ENCODE data around the gene PDCD4.

PDCD4 gene

DNA sequence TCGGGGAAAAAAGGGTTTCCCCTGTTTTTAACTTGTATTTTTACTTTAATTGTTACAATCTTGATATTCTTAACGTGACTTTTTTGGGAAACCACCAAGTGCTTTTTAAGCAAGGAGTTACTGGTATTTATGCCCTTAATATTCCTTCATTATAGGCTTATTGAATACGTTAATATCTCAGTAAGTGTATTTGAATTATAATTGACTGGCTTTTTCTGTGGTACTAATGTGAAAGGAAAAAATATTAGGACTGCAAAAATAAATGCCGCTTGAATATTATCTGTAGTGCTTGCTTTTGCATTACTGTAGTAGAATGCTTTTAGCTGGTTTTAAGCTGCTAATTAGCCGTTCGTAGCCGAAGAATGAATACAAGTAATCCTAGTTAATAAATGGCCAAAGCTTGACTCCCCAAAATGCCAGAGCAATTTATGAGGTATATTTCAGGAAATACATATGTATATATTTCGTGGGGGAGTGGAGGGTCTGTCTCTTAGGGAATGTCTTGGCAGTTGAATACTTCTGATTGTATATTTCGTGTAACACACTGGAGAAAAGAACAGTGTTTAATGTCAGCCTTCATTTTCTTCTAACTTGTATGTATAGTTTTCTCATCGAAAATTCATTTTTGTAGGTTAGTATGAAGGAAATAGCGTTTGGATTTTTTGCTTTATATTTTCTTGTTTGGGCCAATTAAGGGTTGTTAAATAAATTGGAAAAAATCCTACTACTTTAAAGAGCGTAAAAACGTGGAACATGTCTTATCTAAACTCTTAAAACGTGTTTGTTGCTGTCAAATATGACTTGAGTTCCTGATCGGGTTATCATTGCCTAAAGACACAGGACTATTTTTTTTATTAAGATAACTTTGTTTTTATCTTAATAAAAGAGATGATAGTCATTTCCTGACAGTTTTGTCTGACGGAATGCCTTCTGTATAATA, 1.5 kb downstream of the PDCD4 start:
- Mint-ChIP-seq H3K27me3 (peaks cover 2% of the 10 kb centered on the region), H3K36me3 (ENCODE audit: low read depth) (peaks cover 14% of the 10 kb centered on the region), H3K4me1 (peaks cover 67% of the 10 kb centered on the region), H3K9me3 (no peaks in the 10 kb centered on the region), H3K4me3 (peak overlapping the region; percentile 86), H3K27ac (peak overlapping the region; percentile 92)
- ATAC-seq (no peak), DNase-seq (no peak)

DNA sequence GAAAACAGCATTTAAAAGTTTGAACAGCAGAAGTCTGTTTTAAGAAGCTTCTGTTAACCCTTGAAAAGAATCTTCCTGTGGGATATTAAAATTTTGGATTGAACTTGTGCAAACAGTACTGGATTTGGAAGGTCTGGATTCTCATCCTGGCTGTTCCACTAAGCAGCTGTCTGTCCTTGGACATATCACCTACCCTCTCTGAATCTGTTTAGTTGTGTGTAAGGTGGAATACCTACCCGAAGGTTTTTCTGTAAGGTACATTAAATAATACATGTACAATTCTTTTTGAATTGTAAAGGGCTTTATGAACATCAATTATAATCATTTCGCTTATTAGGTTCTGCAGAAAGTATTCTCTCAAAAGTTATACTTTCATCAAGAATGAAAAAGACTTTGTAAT, 2.2 kb downstream of the PDCD4 start:
- H3K27me3 Mint-ChIP-seq, result peaks cover 2% of the 10 kb centered on the region
- peaks cover 67% of the 10 kb centered on the region for H3K4me1 Mint-ChIP-seq
- no peaks in the 10 kb centered on the region for H3K9me3 Mint-ChIP-seq
- ATAC-seq, result no peak
- H3K36me3 Mint-ChIP-seq (ENCODE audit: low read depth), result peaks cover 16% of the 10 kb centered on the region
- peak overlapping the region; percentile 92 for H3K27ac Mint-ChIP-seq
- peak overlapping the region; percentile 86 for H3K4me3 Mint-ChIP-seq
- DNase-seq, result no peak

DNA sequence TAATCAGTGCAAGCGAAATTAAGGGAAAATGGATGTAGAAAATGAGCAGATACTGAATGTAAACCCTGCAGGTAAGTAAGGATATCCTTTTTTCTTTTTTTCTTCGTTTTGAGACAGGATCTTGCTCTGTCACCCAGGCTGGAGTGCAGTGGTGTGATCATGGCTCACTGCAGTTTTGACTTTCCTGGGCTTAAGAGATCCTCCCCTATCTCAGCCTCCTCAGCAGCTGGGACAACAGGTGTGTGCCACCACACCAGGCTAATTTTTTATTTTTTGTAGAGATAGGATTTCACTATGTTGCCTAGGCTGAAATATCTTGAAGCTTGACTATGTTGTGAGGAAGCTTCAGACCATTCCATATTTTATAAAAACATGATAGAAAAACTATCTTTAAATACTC, 4.3 kb downstream of the PDCD4 start:
- Mint-ChIP-seq H3K27ac (peak overlapping the region; percentile 52), H3K4me1 (peaks cover 67% of the 10 kb centered on the region), H3K9me3 (no peaks in the 10 kb centered on the region), H3K36me3 (ENCODE audit: low read depth) (peaks cover 19% of the 10 kb centered on the region), H3K4me3 (peak overlapping the region; percentile 34), H3K27me3 (peaks cover 2% of the 10 kb centered on the region)
- DNase-seq, result no peak
- ATAC-seq, result no peak

DNA sequence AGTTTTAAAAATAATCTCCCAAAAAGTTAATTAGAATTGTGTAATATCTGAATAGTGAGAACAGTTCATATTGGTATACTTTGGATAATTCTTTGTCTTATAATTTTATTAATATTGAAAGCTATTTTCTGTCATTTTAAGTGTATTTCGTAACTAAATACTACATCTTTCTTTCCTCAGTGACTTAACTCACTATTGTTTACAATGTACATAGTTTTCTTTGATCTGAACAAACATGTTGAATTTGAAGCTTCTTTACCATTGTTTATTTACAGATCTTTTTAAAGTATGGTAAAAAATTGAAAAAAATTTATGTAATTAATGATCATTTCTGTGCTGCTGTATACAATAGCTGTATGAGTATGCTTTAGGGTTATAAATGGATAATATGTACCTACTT, 5.1 kb downstream of the PDCD4 start:
- Mint-ChIP-seq H3K27me3 (no peaks in the 10 kb centered on the region), H3K9me3 (no peaks in the 10 kb centered on the region), H3K4me1 (peaks cover 68% of the 10 kb centered on the region), H3K27ac (no peak overlapping the region), H3K36me3 (ENCODE audit: low read depth) (peaks cover 24% of the 10 kb centered on the region), H3K4me3 (no peak overlapping the region)
- ATAC-seq, result no peak
- no peak for DNase-seq

DNA sequence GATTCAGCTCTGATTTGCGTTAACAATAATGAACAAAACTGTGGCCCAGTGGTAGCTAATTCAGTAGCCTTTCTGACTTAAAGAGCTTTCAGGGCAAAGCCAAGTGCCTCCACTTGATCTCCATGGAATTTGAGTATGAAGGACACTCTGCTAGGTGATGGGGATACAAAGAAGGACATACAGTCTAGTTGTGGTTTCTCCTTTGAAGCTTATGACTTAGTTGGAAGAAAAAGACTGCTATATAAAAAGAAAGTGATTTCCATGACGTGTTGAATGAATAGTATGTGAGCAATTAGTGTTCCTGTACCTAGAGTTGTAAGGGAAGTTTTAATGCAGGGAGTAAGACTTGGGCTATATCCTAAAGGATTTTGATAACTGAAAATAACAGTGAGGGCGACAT, 8.3 kb downstream of the PDCD4 start:
- DNase-seq, result no peak
- Mint-ChIP-seq H3K27me3 (no peaks in the 10 kb centered on the region), H3K27ac (peak overlapping the region; percentile 52), H3K4me3 (no peak overlapping the region), H3K4me1 (peaks cover 83% of the 10 kb centered on the region), H3K36me3 (ENCODE audit: low read depth) (peaks cover 38% of the 10 kb centered on the region), H3K9me3 (no peaks in the 10 kb centered on the region)
- ATAC-seq, result peak; percentile 24

DNA sequence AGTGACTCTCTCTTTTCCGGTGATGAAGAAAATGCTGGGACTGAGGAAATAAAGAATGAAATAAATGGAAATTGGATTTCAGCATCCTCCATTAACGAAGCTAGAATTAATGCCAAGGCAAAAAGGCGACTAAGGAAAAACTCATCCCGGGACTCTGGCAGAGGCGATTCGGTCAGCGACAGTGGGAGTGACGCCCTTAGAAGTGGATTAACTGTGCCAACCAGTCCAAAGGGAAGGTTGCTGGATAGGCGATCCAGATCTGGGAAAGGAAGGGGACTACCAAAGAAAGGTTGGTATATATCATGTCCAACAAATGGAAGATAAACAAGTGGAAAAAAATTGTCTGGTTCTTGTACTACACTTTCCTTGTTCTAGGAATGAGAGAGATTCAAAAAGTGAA, 9.5 kb downstream of the PDCD4 start:
- ATAC-seq (no peak), DNase-seq (no peak)
- peaks cover 38% of the 10 kb centered on the region for H3K36me3 Mint-ChIP-seq (ENCODE audit: low read depth)
- peaks cover 83% of the 10 kb centered on the region for H3K4me1 Mint-ChIP-seq
- H3K27me3 Mint-ChIP-seq, result no peaks in the 10 kb centered on the region
- H3K4me3 Mint-ChIP-seq, result no peak overlapping the region
- H3K9me3 Mint-ChIP-seq, result no peaks in the 10 kb centered on the region
- H3K27ac Mint-ChIP-seq, result peak overlapping the region; percentile 64

DNA sequence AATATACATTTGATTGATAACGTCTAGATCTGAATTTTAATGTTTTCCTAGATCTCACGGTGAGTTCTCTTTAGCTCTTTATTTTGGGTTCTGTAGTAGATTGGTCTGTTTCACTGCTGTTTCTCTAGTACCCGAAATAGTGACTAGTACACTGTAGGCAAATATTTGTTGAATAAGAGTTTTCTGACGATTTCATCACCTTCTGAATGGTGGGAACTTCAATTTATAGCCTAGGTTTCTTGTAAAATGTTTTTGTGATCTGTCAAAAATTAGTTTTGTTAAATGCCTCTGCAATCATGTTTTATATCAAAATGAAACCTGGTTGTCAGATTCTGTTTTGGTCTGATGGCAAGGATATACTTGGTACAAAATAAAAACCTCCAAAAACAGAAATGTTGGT, 10.2 kb downstream of the PDCD4 start:
- no peaks in the 10 kb centered on the region for H3K27me3 Mint-ChIP-seq
- peak overlapping the region; percentile 9 for H3K27ac Mint-ChIP-seq
- ATAC-seq (no peak), DNase-seq (no peak)
- peaks cover 83% of the 10 kb centered on the region for H3K4me1 Mint-ChIP-seq
- no peaks in the 10 kb centered on the region for H3K9me3 Mint-ChIP-seq
- H3K4me3 Mint-ChIP-seq, result peak overlapping the region; percentile 12
- H3K36me3 Mint-ChIP-seq (ENCODE audit: low read depth), result peaks cover 40% of the 10 kb centered on the region

DNA sequence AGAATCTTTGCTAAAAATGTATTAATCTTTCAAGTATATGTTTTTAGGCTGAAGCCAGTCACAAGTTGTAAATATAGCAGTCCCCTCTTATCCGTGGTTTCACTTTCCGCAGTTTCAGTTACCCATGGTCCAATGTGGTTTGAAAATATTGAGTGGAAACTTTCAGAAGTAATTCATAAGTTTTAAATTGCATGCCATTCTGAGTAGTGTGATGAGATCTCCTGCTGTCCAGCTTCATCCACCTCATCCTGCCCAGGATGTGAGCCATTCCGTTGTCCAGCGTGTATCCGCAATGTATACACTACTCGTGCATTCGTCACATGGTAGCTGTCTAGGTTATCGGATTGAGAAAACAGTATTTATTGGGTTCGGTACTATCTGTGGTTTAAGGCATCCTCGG, 12.2 kb downstream of the PDCD4 start:
- H3K27ac Mint-ChIP-seq, result peak overlapping the region; percentile 90
- H3K36me3 Mint-ChIP-seq (ENCODE audit: low read depth), result peaks cover 35% of the 10 kb centered on the region
- ATAC-seq, result peak; percentile 75
- peak overlapping the region; percentile 80 for H3K4me3 Mint-ChIP-seq
- H3K27me3 Mint-ChIP-seq, result no peaks in the 10 kb centered on the region
- H3K4me1 Mint-ChIP-seq, result peaks cover 76% of the 10 kb centered on the region
- DNase-seq, result no peak
- no peaks in the 10 kb centered on the region for H3K9me3 Mint-ChIP-seq

DNA sequence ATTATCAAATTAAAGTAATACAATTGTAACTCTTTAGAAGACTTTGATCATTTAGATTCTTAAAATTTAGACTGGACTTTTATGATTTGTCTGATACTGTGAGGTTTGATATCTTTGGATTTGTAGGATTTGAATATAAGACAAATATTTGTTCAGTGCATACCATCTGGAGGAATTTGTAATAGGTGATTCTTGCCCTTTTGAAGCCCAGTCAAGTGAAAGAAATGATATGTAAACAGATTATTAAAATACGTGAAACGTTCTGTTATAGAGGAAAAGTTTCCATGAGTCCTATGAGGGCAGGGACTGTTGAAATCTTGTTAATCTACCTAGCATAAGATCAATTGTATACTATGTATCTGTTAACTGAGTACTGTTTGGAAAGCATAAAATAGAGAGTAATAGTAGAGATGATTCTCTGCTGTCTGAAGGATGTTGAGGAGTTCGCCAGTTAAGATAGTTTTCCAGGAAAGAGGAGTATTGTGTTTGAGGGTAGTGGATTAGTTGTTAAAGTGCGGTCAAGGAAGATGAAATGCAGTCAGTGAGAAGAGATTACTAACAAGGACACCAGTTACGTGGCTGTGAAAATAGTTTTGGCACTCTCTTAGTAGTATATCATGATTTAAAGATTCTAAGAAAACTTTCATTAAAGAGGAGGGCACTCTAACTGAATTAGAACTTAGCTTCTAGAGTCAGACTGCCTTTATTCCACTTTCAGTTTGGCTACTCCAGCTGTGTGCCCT, 14.4 kb downstream of the PDCD4 start:
- peaks cover 40% of the 10 kb centered on the region for H3K36me3 Mint-ChIP-seq (ENCODE audit: low read depth)
- peak overlapping the region; percentile 57 for H3K27ac Mint-ChIP-seq
- H3K27me3 Mint-ChIP-seq, result no peaks in the 10 kb centered on the region
- H3K4me3 Mint-ChIP-seq, result peak overlapping the region; percentile 15
- ATAC-seq (no peak), DNase-seq (no peak)
- H3K4me1 Mint-ChIP-seq, result peaks cover 58% of the 10 kb centered on the region
- H3K9me3 Mint-ChIP-seq, result no peaks in the 10 kb centered on the region

DNA sequence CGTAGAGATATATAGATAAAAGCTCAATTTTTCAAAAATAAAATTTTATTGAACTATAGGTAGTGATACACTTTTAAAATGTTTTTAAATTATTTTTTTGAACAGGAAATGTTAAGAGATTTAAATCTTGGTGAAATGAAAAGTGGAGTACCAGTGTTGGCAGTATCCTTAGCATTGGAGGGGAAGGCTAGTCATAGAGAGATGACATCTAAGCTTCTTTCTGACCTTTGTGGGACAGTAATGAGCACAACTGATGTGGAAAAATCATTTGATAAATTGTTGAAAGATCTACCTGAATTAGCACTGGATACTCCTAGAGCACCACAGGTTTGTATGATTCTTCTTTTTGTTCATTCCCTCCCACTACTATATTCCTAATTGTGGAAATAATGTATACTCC, 15.8 kb downstream of the PDCD4 start:
- H3K4me1 Mint-ChIP-seq, result peaks cover 54% of the 10 kb centered on the region
- DNase-seq, result no peak
- peaks cover 39% of the 10 kb centered on the region for H3K36me3 Mint-ChIP-seq (ENCODE audit: low read depth)
- H3K27me3 Mint-ChIP-seq, result no peaks in the 10 kb centered on the region
- ATAC-seq, result peak; percentile 73
- H3K4me3 Mint-ChIP-seq, result no peak overlapping the region
- H3K27ac Mint-ChIP-seq, result peak overlapping the region; percentile 21
- H3K9me3 Mint-ChIP-seq, result no peaks in the 10 kb centered on the region

DNA sequence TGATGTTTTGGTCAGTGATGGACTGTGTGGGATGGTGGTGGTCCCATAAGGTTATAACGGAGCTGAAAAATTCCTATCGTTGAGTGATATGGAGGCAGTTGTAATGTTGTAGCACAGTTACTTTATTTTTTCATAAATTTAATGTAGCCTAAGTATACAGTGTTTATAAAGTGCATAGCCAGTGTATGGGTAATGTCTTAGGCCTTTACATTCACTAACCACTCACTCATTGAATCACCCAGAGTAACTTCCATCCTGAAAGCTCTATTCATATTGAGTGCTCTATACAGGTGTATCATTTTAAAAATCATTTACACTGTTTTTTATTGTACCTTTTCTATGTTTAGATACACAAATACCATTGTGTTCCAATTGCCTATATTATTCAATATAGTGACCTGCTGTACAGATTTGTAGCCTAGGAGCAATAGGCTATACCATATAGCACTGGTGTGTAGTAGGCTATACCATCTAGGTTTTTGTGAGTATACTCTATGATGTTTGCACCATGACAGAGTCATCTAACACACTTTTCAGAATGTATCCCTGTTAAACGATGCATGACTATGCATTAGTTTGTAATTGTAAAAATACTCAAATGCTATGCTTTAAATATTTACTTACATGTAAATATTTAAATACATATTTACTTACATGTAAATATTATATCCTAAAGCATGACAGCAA, 21.0 kb downstream of the PDCD4 start:
- H3K4me1 Mint-ChIP-seq, result peaks cover 33% of the 10 kb centered on the region
- ATAC-seq, result no peak
- H3K27ac Mint-ChIP-seq, result peak overlapping the region; percentile 59
- H3K4me3 Mint-ChIP-seq, result no peak overlapping the region
- peaks cover 34% of the 10 kb centered on the region for H3K36me3 Mint-ChIP-seq (ENCODE audit: low read depth)
- H3K27me3 Mint-ChIP-seq, result no peaks in the 10 kb centered on the region
- H3K9me3 Mint-ChIP-seq, result no peaks in the 10 kb centered on the region
- DNase-seq, result no peak

DNA sequence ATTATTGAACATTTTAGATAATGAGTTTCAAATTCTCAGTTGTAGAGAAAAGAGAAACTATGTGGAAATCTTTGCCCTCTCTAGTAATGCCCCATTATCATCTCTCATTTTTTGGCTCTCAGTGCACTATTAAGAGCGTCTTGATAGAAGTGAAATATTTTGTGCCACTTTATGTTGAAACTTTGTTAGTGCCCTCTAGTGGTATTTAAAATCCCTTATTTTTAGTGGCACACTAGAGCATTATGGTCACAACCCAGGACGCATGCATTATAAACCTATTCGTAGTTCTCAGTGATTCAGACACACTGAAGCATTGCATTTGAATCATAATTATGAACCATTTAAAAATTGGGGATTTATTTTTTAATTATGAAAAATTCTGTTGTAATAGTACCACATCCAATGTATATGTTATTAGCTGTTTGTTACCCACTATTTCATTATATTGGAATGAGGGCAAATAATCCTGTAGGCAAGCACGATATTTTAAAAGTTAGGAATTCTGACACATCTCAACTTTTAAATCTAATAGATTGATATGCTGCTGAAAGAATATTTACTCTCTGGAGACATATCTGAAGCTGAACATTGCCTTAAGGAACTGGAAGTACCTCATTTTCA, 21.9 kb downstream of the PDCD4 start:
- ATAC-seq, result peak; percentile 92
- Mint-ChIP-seq H3K4me3 (no peak overlapping the region), H3K4me1 (peaks cover 38% of the 10 kb centered on the region)

DNA sequence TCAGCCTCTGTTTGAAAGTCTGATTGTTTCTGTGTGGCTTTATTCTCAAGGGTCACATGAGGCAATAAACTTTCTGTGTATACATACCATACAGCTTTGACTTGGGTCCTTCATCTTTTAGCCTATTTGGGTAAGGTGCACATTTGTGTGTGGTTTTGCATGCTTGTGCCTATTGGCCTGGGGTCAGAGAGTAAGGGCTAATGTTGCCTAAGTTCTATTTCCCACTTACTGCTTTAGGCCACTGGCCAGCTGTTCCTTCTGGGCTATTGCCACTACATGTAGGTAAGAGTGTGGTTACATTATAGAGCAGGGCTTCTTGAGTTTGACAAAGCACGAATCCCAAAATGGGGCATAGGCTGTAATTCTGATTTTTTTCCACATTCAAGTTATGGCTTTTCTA, 25.5 kb downstream of the PDCD4 start:
- H3K36me3 Mint-ChIP-seq (ENCODE audit: low read depth), result peaks cover 43% of the 10 kb centered on the region
- H3K27me3 Mint-ChIP-seq, result no peaks in the 10 kb centered on the region
- no peak overlapping the region for H3K4me3 Mint-ChIP-seq
- DNase-seq (no peak), ATAC-seq (no peak)
- H3K27ac Mint-ChIP-seq, result no peak overlapping the region
- peaks cover 43% of the 10 kb centered on the region for H3K4me1 Mint-ChIP-seq
- H3K9me3 Mint-ChIP-seq, result no peaks in the 10 kb centered on the region

More for the DNA sequence above, 21.9 kb downstream of the PDCD4 start:
- no peaks in the 10 kb centered on the region for H3K27me3 Mint-ChIP-seq
- no peak overlapping the region for H3K27ac Mint-ChIP-seq
- DNase-seq, result no peak
- peaks cover 40% of the 10 kb centered on the region for H3K36me3 Mint-ChIP-seq (ENCODE audit: low read depth)
- H3K9me3 Mint-ChIP-seq, result no peaks in the 10 kb centered on the region

DNA sequence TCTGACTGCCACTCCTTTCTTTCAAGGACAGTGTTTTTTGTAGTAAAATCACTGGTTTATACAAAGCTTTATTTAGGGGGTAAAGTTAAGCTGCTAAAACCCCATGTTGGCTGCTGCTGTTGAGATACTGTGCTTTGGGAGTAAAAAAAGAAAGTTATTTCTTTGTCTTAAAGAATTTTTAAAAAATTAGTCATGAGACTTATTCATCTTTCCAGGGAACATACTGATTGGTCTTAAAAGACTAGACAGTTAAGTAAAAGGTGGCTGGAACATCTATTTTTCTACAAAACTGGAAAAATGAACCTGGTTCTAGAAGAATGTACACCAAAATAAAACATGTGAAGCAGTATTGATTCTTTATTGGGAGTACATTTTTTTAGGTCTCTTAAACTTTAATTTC, 26.7 kb downstream of the PDCD4 start:
- peaks cover 45% of the 10 kb centered on the region for H3K36me3 Mint-ChIP-seq (ENCODE audit: low read depth)
- no peak overlapping the region for H3K4me3 Mint-ChIP-seq
- no peak for ATAC-seq
- H3K27ac Mint-ChIP-seq, result peak overlapping the region; percentile 50
- no peaks in the 10 kb centered on the region for H3K9me3 Mint-ChIP-seq
- DNase-seq, result no peak
- H3K27me3 Mint-ChIP-seq, result no peaks in the 10 kb centered on the region
- peaks cover 51% of the 10 kb centered on the region for H3K4me1 Mint-ChIP-seq
